Choroid plexus epithelial cell (primary cell): Measurements from ENCODE around the gene SERINC4.

Experiments
- DNase-seq: peaks from one replicate; pipeline ENCODE4 v3.0.0-alpha.2; 2010; ENCODE audit warnings: low read depth
- H3K4me3 ChIP-seq: 2 replicates; pipeline ENCODE4 v1.5.1; 2011; ENCODE audit warnings: low read depth, mild to moderate bottlenecking, control low read depth, low read length, moderate library complexity
- CTCF ChIP-seq: conservative IDR thresholded peaks from 2 replicates; pipeline ENCODE4 v1.5.1; 2011; ENCODE audit warnings: low read depth, mild to moderate bottlenecking, control low read depth, inconsistent platforms, low read length, moderate library complexity

SERINC4 gene

GRCh38 chr15:43799209-43799944, 643 bp downstream of the SERINC4 start:
- no peak for DNase-seq
- TF ChIP-seq CTCF, result no peak
- no peak overlapping the region for H3K4me3 ChIP-seq

GRCh38 chr15:43796566-43796965, 3.5 kb downstream of the SERINC4 start:
- no peak for DNase-seq
- TF ChIP-seq CTCF, result no peak
- H3K4me3 ChIP-seq, result no peak overlapping the region

- TF ChIP-seq CTCF, result no peak
- no peak for DNase-seq
- no peak overlapping the region for H3K4me3 ChIP-seq
Measured at GRCh38 chr15:43795997-43796396, 4.0 kb downstream of the SERINC4 start.

GRCh38 chr15:43795197-43795596, 4.8 kb downstream of the SERINC4 start:
- H3K4me3 ChIP-seq, result no peak overlapping the region
- DNase-seq, result no peak
- no peak for TF ChIP-seq CTCF

- H3K4me3 ChIP-seq, result no peak overlapping the region
- no peak for TF ChIP-seq CTCF
- DNase-seq, result peak; percentile 56
Measured at GRCh38 chr15:43794269-43795037, 5.6 kb downstream of the SERINC4 start.

- peak overlapping the region; percentile 99 for H3K4me3 ChIP-seq
- no peak for DNase-seq
- TF ChIP-seq CTCF, result no peak
Measured at GRCh38 chr15:43793647-43794046, 6.4 kb downstream of the SERINC4 start.
